Urothelium cell line (cell line): ENCODE results near the gene NOTCH3.

ENCODE experiments used
- DNase-seq: peaks from one replicate; pipeline ENCODE4 v3.0.0; 2011; ENCODE audit warnings: low spot score, mixed read lengths
- FAIRE-seq: peaks from 2 replicates; lab custom pipeline; 2011; peaks lifted over from hg19 to GRCh38; lab: Jason Lieb, UNC

The NOTCH3 gene

DNA sequence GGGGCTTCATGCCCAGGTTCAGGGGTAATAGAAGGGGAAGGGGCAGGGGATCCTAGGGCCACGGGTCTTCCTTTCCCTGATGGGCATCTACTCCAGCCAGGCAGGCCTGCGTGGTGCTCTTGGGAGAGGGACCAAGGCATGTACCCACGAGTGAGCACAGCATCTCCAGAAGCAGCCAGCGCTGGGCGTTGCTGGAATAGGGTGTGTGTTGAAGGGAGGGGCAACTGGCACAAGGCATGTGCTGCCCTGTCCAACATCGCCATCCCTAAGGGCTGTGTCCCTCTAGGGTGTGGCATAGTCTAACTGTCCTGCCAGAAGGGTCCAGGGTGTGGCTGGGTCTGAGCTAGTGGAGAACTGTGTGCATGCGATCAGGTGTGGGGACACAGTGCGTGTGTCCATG is 2.9 kb downstream of the NOTCH3 start:
- DNase-seq: no peak
- no peak for FAIRE-seq

DNA sequence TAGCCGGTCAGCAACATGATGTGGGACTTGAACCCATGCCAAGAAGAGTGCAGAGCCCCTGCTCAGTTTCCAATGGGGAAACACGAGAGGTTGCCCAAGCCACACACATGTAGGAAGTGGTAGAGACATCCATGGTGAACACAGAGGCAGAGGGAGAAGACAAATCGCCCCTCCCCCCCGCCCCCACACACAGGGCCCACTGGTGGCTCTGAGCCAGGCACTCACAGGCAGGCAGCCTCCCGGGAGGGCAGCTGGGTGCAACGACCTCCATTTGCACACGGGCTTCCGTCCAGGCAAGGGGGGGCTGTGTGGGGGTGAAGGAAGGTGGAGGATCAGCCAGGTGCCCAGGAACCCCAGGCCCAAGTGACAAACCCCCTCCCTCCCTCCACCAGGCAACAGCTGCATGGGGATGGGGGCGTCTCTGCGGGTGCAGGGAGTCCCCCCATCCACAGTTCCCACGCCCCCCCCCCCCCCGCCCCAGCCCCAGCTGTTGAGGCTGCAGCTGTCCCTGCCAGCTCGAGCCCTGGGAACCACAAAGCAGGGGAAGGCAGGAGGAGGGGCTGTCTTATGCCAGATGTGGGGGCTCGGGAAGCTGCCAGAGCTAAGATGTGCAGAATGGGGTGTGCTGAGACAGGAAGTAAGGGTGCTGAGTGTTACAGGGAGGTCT is 3.4 kb downstream of the NOTCH3 start:
- DNase-seq (no peak), FAIRE-seq (no peak)

DNA sequence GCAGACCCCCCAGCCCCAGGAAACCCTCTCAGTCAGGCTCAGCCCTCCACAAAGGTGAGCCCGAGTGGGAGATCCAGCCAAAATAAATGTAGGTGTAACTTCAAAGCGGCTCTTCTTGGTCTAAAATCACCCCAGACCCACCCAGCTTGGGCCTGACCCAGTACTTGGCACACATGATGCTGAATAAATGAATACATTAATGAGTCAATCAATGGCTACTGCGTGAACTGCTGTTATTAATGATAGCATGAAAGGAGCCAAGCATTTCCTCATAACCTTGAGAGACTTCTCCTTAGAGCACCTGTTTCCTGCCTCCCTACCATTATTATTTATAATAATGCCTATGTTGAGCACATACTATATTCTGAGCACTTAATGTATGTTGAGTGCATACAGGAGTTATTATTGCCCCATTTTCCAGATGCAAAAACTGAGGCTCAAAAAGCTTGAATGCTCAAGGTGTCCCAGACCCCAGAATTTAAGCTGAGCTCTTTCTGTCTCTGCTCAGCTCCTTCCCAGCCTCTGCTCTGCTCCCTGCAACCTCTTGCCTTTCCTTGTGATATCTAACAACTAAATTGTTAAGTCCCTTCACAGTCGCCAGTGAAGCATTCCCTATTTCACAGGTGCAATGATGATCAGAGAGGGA is 4.3 kb downstream of the NOTCH3 start:
- FAIRE-seq (no peak), DNase-seq (no peak)

DNA sequence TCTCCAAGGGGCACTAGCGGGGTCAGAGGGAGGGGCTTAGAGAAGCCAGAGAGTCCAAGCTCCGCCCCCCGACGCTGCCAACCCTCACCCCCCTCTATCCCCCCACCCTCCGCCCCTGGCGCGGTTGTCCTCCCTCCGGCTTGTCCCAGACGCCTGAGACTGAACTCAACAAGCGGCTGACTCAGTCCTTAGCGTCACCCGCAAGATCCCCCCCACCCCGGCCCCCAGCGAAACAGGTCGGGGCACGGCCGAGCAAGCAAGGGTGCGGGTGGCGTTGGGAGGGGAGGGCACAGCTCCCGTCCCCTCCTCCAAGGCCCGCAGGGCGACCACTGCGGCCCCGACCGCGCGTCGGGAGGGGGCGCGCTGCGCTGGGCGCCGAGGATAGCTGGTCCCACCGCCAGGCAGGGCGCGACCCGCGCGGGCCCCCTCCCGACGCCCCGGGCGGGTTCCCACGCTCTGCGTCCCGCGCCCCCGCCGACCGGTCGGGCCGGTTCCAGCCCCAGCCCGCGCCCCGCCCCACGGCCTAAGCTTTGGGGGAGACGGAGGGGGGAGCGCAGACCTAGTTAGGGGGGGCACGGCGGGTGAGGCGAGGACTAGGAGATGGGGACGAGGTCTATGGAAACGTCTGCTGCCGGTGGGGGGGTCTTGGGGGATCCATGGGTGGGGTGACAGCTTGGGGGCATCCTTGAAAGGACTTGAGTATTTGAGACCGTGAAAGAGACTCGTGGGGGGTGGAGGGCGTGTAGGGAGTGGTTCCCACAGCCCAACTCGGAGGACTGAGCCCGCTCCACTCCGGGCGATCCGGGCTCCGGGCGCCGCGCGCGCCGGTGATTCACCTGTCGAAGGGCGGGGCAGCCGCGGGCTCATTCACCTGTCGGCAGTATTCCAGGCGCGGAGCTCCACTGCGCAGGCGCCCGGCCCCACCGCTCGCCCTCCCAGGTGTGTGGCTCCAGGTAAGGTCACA is 5.1 kb downstream of the NOTCH3 start:
- FAIRE-seq (no peak), DNase-seq (peak; percentile 67)

DNA sequence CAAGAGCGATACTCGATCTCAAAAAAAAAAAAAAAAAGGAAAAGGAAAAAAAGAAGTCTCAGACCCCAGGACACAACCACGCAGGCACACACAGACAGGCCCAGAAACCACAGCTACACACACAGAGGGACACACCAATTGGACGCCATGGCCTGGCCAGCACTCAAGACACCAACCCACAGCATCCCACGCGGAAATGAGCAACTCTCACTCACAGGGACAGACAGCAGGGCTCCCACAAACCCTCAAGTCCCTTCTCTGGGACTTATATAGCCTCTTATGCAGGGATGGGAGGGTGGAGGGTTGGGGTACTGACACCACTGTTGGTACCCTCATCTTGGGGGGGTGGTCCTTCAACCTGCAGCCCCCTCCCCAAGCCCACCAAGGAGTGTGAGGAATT is 5.9 kb downstream of the NOTCH3 start:
- DNase-seq: no peak
- FAIRE-seq: no peak

DNA sequence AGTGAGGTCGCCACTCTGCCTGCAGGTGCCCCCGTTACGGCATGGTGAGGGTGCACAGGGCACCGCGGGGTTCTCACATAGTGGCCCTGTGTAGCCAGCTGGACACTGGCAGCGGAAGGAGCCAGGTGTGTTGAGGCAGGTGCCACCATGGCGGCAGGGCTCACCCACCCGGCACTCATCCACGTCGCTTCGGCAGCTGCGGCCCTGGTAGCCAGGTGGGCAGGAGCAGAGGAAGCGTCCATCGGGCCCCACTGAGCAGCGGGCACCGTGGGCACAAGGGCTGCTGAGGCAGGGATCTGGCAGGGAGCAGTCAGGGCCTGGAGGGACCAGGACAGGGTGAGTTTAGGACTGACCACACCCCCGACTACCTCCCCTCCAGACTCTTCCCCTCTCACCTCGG is 8.8 kb downstream of the NOTCH3 start:
- no peak for FAIRE-seq
- no peak for DNase-seq

DNA sequence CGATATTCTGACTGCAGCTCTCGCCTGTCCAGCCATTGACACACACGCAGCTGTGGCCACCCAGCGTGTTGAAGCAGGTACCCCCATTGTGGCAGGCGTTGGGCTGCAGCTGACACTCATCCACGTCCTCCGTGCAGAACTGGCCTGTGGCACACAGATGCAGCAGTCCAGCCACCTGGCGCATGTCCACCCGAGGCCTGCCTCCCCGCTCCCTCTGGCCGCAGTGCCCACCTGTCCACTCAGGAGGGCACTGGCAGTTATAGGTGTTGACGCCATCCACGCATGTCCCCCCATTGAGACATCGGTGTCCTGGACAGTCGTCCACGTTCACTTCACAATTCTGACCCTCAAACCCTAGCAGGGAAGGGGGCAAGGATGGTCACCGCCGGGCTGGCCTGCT is 9.3 kb downstream of the NOTCH3 start:
- no peak for FAIRE-seq
- no peak for DNase-seq

DNA sequence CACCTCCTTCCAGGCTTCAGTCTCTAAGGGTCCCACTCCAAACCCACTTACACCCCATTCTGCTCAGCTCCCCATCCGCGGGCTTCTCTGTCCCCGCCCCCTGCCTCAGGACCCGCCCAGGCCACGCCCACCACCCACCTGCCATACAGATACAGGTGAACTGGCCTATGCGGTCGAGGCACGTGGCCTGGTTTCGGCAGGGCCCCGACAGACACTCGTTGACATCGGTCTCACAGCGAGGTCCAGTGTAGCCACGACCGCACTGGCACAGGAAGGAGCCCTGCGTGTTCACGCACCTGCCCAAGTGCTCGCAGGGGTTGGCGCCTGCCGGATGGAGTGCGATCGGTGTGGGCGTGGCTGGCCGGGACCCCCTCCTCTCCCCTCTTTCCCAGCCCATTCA is 11.9 kb downstream of the NOTCH3 start:
- FAIRE-seq (no peak), DNase-seq (no peak)

DNA sequence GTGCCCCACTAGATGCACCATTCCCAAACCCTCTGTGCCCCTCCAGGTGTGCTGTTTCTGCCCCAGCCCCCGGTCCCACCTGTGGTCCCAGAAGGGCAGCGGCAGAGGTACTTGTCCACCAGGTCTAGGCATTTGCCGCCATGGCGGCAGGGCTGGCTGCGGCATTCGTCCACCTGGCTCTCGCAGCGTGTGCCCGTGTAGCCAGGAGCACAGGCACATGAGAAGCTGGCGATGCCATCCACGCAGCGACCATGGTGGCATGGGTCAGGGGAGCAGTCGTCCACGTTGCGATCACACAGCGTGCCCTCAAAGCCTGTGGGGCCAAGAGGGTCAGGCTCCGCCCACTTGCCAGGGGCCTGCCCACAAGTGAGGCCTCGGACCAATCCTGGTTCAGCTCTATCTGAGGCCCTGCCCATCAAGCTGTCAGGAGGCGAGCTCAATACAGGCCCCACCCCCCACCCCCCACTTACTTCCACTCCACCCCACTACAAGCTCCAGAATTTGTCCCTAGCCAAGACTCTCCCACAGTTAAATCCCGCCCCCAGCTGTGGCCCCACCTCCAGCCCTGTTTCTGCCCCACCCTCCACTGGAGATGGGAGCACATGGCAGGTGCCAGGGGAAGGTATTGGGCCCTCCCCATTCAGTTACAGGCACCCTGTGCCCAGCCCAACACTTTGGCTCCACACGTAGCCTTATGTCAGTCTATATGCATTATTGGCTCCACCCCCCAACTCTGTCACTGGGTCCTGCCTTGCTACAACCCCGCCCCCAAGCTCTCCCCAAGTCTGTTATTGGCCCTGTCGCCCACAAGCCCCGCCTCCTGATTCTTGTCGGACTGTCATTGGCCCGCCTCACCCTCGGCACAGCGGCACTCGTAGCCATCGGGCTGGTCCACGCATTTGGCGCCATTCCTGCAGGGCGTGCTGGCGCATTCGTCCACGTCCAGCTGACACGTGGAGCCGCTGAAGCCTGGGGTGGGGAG is 13.5 kb downstream of the NOTCH3 start:
- DNase-seq (no peak), FAIRE-seq (no peak)

DNA sequence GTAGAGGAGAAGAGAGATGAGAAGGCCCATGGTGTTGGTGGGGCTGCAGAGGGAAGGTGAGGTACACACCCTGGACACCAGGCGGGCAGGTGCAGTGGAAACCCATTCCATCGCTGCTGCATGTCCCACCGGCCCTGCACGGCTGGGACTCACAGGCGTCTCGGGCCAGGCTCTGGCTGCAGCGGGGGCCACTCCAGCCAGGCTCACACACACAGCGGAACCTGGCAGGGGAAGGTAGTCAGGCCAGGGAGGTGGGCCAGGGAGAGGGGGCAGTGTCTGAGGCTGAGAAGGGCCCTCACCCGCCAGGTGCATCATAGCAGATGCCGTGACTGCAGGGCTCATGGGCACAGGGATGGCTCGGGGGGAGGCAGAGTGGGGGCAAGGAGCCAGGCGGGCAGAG is 15.6 kb downstream of the NOTCH3 start:
- FAIRE-seq (no peak), DNase-seq (no peak)

DNA sequence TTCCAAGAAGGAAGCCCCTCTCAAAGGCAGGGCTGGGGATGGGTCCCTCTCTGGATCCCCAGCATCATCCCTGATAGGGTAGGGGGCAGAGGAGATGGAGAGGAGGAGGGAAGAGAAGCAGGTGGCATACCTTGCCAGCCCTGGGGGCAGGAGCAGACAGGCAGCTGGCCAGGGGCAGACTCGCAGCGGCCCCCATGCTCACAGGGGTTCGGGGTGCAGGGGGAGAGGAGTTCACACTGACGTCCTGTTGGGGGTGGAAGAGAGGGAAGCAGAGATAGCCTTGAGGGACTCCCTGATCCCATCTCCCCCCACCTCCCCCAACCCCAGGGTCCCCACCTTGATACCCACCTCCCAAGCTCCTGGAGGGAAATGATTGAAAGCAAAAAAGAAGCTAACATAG is 16.0 kb downstream of the NOTCH3 start:
- FAIRE-seq (no peak), DNase-seq (no peak)

DNA sequence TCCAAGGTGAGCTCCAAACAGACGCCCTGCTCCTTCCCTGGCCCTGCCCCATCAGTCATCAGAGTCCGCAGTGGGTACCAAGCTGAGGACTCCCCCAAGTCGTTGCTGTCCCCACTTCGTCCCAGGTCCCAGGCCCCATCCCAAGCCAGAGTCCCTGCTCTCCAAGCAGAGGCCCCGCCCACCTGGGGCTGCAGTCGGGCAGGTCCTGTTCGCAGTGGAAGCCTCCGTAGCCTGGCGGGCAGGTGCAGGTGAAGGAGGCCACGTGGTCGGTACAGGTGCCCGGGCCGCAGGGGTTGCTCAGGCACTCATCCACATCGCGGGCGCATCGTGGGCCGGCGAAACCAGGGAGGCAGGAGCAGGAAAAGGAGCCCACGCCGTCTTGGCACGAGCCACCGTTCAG is 19.4 kb downstream of the NOTCH3 start:
- no peak for DNase-seq

DNA sequence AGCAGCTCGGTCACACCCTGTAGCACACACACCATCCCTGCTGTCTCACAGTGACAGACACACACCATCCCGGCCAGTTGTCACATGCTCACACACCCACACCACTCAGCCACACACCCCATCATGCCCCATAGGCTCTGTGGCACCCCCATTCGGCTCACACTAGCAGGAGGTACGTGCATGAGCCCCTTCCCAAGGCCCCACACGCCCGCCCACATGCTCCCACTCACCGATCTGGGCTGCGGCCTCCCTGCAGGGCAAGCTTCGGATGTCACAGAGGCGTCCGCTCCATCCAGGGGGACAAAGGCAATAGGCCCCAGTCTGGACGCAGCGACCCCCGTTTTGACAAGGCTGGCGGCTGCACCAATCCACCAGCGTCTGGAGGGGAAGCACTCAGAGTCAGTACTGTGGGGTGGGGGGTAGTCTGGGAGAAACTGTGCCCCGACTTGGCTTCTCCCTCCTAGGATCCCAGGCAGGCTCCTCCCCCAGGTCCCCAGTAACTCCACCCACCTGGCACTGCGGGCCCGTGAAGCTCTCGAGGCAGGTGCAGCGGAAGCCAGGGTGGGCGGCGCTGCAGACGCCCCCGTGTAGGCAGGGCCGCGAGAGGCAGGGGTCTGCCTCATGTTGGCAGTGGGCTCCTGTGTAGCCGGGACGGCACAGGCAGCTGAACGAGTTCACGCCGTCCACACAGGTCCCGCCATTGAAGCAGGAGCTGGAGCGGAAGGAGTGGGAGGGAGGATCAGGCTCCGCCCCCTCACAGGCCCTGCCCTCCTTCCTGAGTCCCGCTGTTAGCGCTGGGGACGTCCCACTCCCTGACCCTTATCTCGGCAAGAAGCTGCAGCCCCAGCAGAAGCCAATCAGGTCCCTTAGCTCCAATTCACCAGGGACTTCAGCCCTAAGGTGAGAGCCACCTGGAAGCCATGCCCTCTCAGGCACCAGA is 20.1 kb downstream of the NOTCH3 start:
- no peak for DNase-seq
- no peak for FAIRE-seq

More for the DNA sequence above, 19.4 kb downstream of the NOTCH3 start:
- FAIRE-seq: no peak

DNA sequence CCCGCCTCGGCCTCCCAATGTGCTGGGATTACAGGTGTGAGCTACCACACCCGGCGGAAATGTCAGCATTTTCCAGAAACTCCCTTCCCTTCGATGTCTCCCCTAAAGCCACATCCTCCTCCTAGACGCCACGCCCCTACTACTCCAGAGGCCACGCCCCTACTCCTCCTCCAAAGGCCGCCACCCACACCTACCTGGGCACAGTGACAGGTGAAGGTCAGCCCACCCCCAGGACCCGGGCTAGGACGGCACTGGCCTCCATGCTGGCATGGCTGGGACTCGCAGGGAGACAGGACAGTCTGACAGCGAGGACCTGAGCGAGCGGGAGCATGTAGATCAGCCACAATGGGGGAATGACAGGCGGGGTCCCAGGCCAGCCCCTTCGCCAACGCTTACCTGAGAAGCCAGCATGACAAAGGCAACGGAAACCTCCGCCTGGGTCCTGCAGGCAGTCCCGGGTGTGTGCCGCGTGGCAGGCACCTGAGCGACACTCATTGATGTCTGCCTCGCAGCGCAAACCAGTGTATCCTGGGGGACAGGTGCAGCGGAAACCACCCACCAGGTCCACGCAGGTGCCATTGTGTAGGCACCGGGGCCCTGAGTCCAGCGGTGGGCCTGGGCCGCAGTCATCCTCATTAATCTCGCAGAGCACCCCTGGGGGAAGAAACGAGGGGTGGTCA is 22.0 kb downstream of the NOTCH3 start:
- FAIRE-seq (no peak), DNase-seq (no peak)

DNA sequence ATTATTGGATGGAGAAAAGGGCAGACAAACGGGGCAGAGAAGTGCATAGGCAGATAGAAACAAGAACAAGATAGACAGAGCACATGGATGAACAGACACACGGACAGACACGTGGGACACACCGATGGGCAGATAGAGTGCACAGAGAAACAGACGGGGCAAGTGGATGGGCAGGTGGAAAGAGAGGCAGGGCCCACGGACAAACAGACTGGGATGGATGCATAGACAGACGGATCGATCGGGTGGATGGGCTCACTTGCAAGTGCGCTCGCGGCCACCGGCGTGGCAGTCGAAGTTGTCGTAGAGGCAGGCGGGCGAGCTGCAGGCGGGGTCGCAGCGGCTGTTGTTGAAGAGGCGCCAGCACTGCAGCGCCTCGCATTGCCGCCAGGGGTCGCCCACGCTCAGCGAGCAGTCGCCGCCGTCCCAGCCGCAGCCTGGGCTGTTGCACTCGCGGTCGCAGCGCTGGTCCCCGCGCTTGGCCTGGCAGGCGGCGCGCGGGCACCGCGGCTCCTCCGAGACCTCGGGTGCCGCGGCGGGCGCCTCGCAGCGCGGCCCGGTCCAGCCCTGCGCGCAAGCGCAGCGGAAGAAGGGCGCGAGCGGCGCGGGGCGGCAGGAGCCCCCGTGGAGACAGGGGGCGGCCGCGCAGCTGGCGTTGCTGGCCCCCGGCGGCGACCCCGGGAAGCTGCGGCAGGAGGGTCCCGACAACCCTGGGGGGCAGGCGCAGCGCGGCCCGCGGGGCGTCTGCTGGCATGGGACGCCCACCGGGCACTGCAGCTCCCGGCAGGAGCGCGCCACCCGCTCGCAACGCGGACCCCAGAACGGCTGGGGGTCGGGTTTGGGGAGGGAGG is 23.3 kb downstream of the NOTCH3 start:
- DNase-seq: peak; percentile 78
- no peak for FAIRE-seq

DNA sequence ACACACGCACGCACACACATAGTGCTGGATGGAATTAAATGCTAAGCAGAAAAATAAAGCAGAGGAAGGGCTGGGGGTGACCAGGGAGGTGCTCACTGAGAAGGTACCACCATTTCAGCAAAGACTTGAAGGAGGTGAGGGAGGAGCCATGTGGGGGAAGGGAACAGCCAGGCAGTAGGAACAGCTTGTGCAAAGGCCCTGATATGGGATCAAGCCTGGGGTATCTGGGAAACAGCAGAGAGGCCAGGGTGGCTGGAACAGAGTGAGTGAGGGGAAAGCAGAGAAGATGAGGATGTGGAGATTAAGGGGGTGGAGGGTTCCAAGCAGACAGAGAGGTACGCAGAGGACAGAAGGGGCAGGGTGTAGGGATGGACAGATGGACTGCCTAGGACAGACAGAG is 25.2 kb downstream of the NOTCH3 start:
- DNase-seq (no peak), FAIRE-seq (no peak)

DNA sequence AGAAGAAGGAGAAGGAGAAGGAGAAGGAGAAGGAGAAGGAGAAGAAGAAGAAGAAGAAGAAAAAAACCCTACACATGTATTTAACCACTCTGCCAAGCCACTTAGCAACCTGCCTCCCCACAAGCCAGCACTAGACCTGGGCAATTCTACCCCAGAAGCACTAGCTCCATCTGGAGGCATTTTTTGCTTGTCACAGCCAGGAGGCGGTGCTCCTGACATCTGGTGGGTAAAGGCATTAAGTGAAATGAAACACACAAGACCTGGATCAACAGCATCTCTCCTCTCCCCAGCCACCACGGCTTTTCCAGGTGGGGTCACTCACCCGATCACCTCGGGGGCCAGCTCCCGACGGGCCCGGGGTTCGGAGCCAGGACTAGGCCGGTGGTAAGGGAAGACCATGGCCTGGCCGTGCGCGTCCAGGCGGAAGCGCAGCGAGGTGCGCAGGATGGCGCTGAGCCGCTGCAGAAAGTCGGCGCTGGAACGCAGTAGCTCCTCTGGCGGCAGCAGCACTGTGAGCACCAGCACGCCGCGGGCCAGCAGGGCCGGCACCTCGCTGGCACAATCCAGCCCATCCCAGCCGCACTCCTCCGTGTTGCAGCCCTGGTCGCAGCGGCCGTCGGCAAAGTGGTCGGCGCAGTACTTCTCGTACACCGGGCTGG is 26.9 kb downstream of the NOTCH3 start:
- DNase-seq: no peak

More for the DNA sequence above, 26.9 kb downstream of the NOTCH3 start:
- no peak for FAIRE-seq
